HL-60 (cell line): ENCODE measurements around the gene DHRS3.

Source experiments
- CTCF ChIP-seq: IDR thresholded peaks from one replicate; pipeline ENCODE4 v1.5.1; 2011; ENCODE audit warnings: low read length, control low read depth, inconsistent platforms; ENCODE audit not compliant: insufficient read depth
- GABPA ChIP-seq: IDR thresholded peaks from 2 replicates; pipeline ENCODE4 v1.6.1; 2012; ENCODE audit warnings: low read depth
- POLR2AphosphoS5 ChIP-seq: IDR thresholded peaks from 2 replicates; pipeline ENCODE4 v1.6.1; 2012; ENCODE audit warnings: low read depth
- TF ChIP-seq, protein P1 (sequence below): IDR thresholded peaks from 2 replicates; pipeline ENCODE4 v1.6.1; 2012; ENCODE audit warnings: low read depth; ENCODE audit not compliant: insufficient replicate concordance

- TF ChIP-seq CTCF = no peak
- TF ChIP-seq POLR2AphosphoS5 = no peak
- TF ChIP-seq, protein P1, sequence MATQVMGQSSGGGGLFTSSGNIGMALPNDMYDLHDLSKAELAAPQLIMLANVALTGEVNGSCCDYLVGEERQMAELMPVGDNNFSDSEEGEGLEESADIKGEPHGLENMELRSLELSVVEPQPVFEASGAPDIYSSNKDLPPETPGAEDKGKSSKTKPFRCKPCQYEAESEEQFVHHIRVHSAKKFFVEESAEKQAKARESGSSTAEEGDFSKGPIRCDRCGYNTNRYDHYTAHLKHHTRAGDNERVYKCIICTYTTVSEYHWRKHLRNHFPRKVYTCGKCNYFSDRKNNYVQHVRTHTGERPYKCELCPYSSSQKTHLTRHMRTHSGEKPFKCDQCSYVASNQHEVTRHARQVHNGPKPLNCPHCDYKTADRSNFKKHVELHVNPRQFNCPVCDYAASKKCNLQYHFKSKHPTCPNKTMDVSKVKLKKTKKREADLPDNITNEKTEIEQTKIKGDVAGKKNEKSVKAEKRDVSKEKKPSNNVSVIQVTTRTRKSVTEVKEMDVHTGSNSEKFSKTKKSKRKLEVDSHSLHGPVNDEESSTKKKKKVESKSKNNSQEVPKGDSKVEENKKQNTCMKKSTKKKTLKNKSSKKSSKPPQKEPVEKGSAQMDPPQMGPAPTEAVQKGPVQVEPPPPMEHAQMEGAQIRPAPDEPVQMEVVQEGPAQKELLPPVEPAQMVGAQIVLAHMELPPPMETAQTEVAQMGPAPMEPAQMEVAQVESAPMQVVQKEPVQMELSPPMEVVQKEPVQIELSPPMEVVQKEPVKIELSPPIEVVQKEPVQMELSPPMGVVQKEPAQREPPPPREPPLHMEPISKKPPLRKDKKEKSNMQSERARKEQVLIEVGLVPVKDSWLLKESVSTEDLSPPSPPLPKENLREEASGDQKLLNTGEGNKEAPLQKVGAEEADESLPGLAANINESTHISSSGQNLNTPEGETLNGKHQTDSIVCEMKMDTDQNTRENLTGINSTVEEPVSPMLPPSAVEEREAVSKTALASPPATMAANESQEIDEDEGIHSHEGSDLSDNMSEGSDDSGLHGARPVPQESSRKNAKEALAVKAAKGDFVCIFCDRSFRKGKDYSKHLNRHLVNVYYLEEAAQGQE = no peak
- TF ChIP-seq GABPA = no peak
Observed at GRCh38 chr1:12585536-12585935, 32.5 kb downstream of the DHRS3 start.
